ENCODE results near the gene POLR2J. TPM values are rescaled to one million over a fixed set of nuclear protein-coding genes. Genes with fewer than 3 reads are reported as not detected.

The POLR2J gene
- total RNA-seq, 2 donors from 2014 or later: 23.2 to 46.4 TPM

GRCh38 chr7:102463841-102464576 is 14.7 kb downstream of the POLR2J start:
- H3K27ac ChIP-seq: peak overlapping the region; percentile 60 to 76
- no peak for DNase-seq (ENCODE audit: low spot score)
- no peaks in the 10 kb centered on the region for H3K9me3 ChIP-seq
- peak overlapping the region; percentile 71 to 98 for H3K4me3 ChIP-seq
- WGBS: 9% methylated on average over 24 of the region's 24 CpGs
- H3K36me3 ChIP-seq: no peaks in the 10 kb centered on the region
- intact Hi-C loops (cut with DNase I): no loop called here
- H3K27me3 ChIP-seq (replicated peaks; ENCODE audit: insufficient read depth): no peaks in the 10 kb centered on the region
- no peak for TF ChIP-seq POLR2A (IDR thresholded peaks at IDR 0.05)
- TF ChIP-seq CTCF (IDR thresholded peaks at IDR 0.05): no peak
- TF ChIP-seq POLR2AphosphoS5 (IDR thresholded peaks at IDR 0.05): no peak
- peaks cover 5% of the 10 kb centered on the region for H3K4me1 ChIP-seq (replicated peaks)

- no peak overlapping the region for H3K4me3 ChIP-seq
- no peak for DNase-seq (ENCODE audit: low spot score)
- intact Hi-C loops (cut with DNase I): no loop called here
- no peaks in the 10 kb centered on the region for H3K4me1 ChIP-seq (replicated peaks)
- no peak for TF ChIP-seq CTCF (IDR thresholded peaks at IDR 0.05)
- no peak for TF ChIP-seq POLR2A (IDR thresholded peaks at IDR 0.05)
- TF ChIP-seq POLR2AphosphoS5 (IDR thresholded peaks at IDR 0.05): no peak
- no peaks in the 10 kb centered on the region for H3K9me3 ChIP-seq
- 86% methylated on average over 8 of the region's 8 CpGs for WGBS
- H3K27ac ChIP-seq: no peak overlapping the region
- H3K36me3 ChIP-seq: peaks cover 0 to 8% of the 10 kb centered on the region in 2 donors
- H3K27me3 ChIP-seq (replicated peaks; ENCODE audit: insufficient read depth): no peaks in the 10 kb centered on the region
These were observed 18.3 kb downstream of the POLR2J start for GRCh38 chr7:102460467-102460866.

GRCh38 chr7:102459221-102459844 is 19.4 kb downstream of the POLR2J start:
- Histone ChIP-seq H3K4me3 (no peak overlapping the region), H3K36me3 (peaks cover 0 to 8% of the 10 kb centered on the region in 2 donors), H3K27ac (no peak overlapping the region), H3K27me3 (replicated peaks; ENCODE audit: insufficient read depth) (no peaks in the 10 kb centered on the region), H3K4me1 (replicated peaks) (no peaks in the 10 kb centered on the region), H3K9me3 (no peaks in the 10 kb centered on the region)
- TF ChIP-seq POLR2AphosphoS5 (IDR thresholded peaks at IDR 0.05): no peak
- no peak for TF ChIP-seq CTCF (IDR thresholded peaks at IDR 0.05)
- no peak for TF ChIP-seq POLR2A (IDR thresholded peaks at IDR 0.05)
- WGBS: 89% methylated on average over 24 of the region's 24 CpGs
- intact Hi-C loops (cut with DNase I): no loop called here
- no peak for DNase-seq (ENCODE audit: low spot score)

- Histone ChIP-seq H3K4me3 (no peak overlapping the region), H3K4me1 (replicated peaks) (no peaks in the 10 kb centered on the region), H3K27me3 (replicated peaks; ENCODE audit: insufficient read depth) (no peaks in the 10 kb centered on the region), H3K27ac (no peak overlapping the region), H3K36me3 (peaks cover 0 to 8% of the 10 kb centered on the region in 2 donors), H3K9me3 (no peaks in the 10 kb centered on the region)
- DNase-seq (ENCODE audit: low spot score): no peak
- TF ChIP-seq POLR2A (IDR thresholded peaks at IDR 0.05): no peak
- 88% methylated on average over 36 of the region's 40 CpGs for WGBS
- intact Hi-C loops (cut with DNase I): no loop called here
These were observed 21.3 kb downstream of the POLR2J start for GRCh38 chr7:102457352-102457924.

- Histone ChIP-seq H3K27me3 (replicated peaks; ENCODE audit: insufficient read depth) (no peaks in the 10 kb centered on the region), H3K4me3 (no peak overlapping the region), H3K27ac (no peak overlapping the region), H3K36me3 (peaks cover 0 to 8% of the 10 kb centered on the region in 2 donors), H3K4me1 (replicated peaks) (no peaks in the 10 kb centered on the region), H3K9me3 (no peaks in the 10 kb centered on the region)
- intact Hi-C loops (cut with DNase I): no loop called here
- DNase-seq (ENCODE audit: low spot score): no peak
- 65% methylated on average over 10 of the region's 10 CpGs for WGBS
- TF ChIP-seq POLR2A (IDR thresholded peaks at IDR 0.05) (no peak), CTCF (IDR thresholded peaks at IDR 0.05) (no peak), POLR2AphosphoS5 (IDR thresholded peaks at IDR 0.05) (no peak)
These were observed 22.4 kb downstream of the POLR2J start for GRCh38 chr7:102456327-102456726.

All from prostate gland (tissue), 2 donors.